SK-N-SH (cell line): ENCODE results near the gene DNAH6. TPM values are rescaled to one million over a fixed set of nuclear protein-coding genes. Genes with fewer than 3 reads are reported as not detected.

Experiments
- CTCF ChIA-PET: fragments of 300-600, 350-600 bp; formaldehyde crosslinking; extraction: SDS; loops from one replicate; lab custom pipeline; 2021; lab: Yijun Ruan, JAX
- POLR2A ChIA-PET: fragments of 350-600 bp; sonication (Branson Sonifier 250); formaldehyde crosslinking; extraction: SDS; loops from one replicate; lab custom pipeline; 2020; ENCODE audit warnings: antibody characterized with exemption, inconsistent platforms; lab: Yijun Ruan, JAX
- DNase-seq: peaks from one replicate; pipeline ENCODE4 v3.0.0; 2012
- H2AFZ ChIP-seq: fragments of 200-600 bp; sonication (generic); 2 replicates; pipeline ENCODE4 v1.8.1; 2016; ENCODE audit warnings: antibody characterized with exemption, mild to moderate bottlenecking, low read depth
- H3F3A ChIP-seq: fragments of 200-600 bp; sonication (generic); replicated peaks from 2 replicates; pipeline ENCODE3; 2016; ENCODE audit warnings: antibody characterized with exemption, mild to moderate bottlenecking; ENCODE audit not compliant: insufficient read depth
- H3K27ac ChIP-seq, 2 experiments: fragments of 200-500 bp in 1 of 2; fragments of 200-600 bp in 1 of 2; sonication (Bioruptor generic) in 1 of 2; sonication (generic), shearing (Covaris generic) in 1 of 2; 2 replicates each; pipeline versions ENCODE4 v1.5.1 to v1.6.1; 2014 to 2016; ENCODE audit warnings: low read depth in 2 of 2, inconsistent platforms in 1 of 2, low read length in 1 of 2, mild to moderate bottlenecking in 1 of 2, mixed read lengths in 1 of 2
- H3K27me3 ChIP-seq: fragments of 200-600 bp; sonication (generic), shearing (Covaris generic); 2 replicates; pipeline ENCODE4 v1.6.1; 2016; ENCODE audit warnings: mixed run types; ENCODE audit not compliant: insufficient read depth
- H3K36me3 ChIP-seq, 2 experiments: fragments of 200-500 bp in 1 of 2; fragments of 200-600 bp in 1 of 2; sonication (Bioruptor generic) in 1 of 2; sonication (generic) in 1 of 2; replicated peaks in 1 of 2; 2 replicates each; pipeline versions ENCODE3 to v1.5.1; 2014 to 2016; ENCODE audit warnings: low read length in 1 of 2, mild to moderate bottlenecking in 1 of 2; ENCODE audit not compliant: insufficient read depth in 2 of 2, control insufficient read depth in 1 of 2
- H3K4me1 ChIP-seq, 2 experiments: fragments of 200-500 bp in 1 of 2; fragments of 200-600 bp in 1 of 2; sonication (Bioruptor generic) in 1 of 2; sonication (generic), shearing (Covaris generic) in 1 of 2; 2 replicates each; pipeline versions ENCODE4 v1.5.1 to v1.6.1; 2014 to 2016; ENCODE audit warnings: low read depth in 1 of 2, low read length in 1 of 2, mixed run types in 1 of 2; ENCODE audit not compliant: insufficient read depth in 2 of 2, control insufficient read depth in 1 of 2
- H3K4me2 ChIP-seq: fragments of 200-600 bp; sonication (generic), shearing (Covaris generic); 2 replicates; pipeline ENCODE4 v1.6.1; 2017; ENCODE audit warnings: mixed run types
- H3K4me3 ChIP-seq, 2 experiments: fragments of 200-500 bp in 1 of 2; fragments of 200-600 bp in 1 of 2; sonication (Bioruptor generic) in 1 of 2; sonication (generic), shearing (Covaris generic) in 1 of 2; 2 replicates each; pipeline versions ENCODE4 v1.5.1 to v1.8.1; 2014 to 2016; ENCODE audit warnings: low read depth in 2 of 2, inconsistent platforms in 1 of 2, low read length in 1 of 2, mild to moderate bottlenecking in 1 of 2, mixed read lengths in 1 of 2, moderate library complexity in 1 of 2
- H3K79me2 ChIP-seq: fragments of 200-600 bp; sonication (generic); 2 replicates; pipeline ENCODE4 v1.8.1; 2017; ENCODE audit warnings: mild to moderate bottlenecking; ENCODE audit not compliant: insufficient read depth
- H3K9ac ChIP-seq: fragments of 200-600 bp; sonication (generic); 2 replicates; pipeline ENCODE4 v1.6.1; 2017; ENCODE audit warnings: mixed run types
- H3K9me2 ChIP-seq: fragments of 200-600 bp; sonication (generic); 2 replicates; pipeline ENCODE4 v1.6.1; 2017; ENCODE audit warnings: mixed run types
- H3K9me3 ChIP-seq: fragments of 200-600 bp; sonication (generic); 2 replicates; pipeline ENCODE4 v1.6.1; 2017; ENCODE audit warnings: mixed run types, mild to moderate bottlenecking, moderate library complexity
- H4K20me1 ChIP-seq: fragments of 200-600 bp; sonication (generic); 2 replicates; pipeline ENCODE4 v1.6.1; 2017; ENCODE audit warnings: mild to moderate bottlenecking, mixed run types; ENCODE audit not compliant: insufficient read depth
- CHD2 ChIP-seq: fragments of 150-350 bp; IDR thresholded peaks from 2 replicates; pipeline ENCODE4 v1.6.1; 2018; ENCODE audit warnings: low read length; ENCODE audit not compliant: partially characterized antibody
- EP300 ChIP-seq, 2 experiments: IDR thresholded peaks; 2 replicates each; pipeline versions ENCODE4 v1.4.0 to v1.6.1; 2012; ENCODE audit warnings: borderline replicate concordance in 1 of 2, low read depth in 1 of 2, low read length in 1 of 2
- FOSL2 ChIP-seq: IDR thresholded peaks from 2 replicates; pipeline ENCODE4 v1.4.0; 2012; ENCODE audit warnings: low read depth, mild to moderate bottlenecking, moderate library complexity, borderline replicate concordance
- FOXJ3 ChIP-seq: sonication (generic); formaldehyde crosslinking; IDR thresholded peaks from 2 replicates; pipeline ENCODE4 v1.5.1; 2020; ENCODE audit warnings: mild to moderate bottlenecking, missing genetic modification reagents
- FOXM1 ChIP-seq: IDR thresholded peaks from 2 replicates; pipeline ENCODE4 v1.4.0; 2012; ENCODE audit warnings: low read depth, mild to moderate bottlenecking
- JUND ChIP-seq: IDR thresholded peaks from 2 replicates; pipeline ENCODE4 v1.4.0; 2012
- MEF2A ChIP-seq: IDR thresholded peaks from 2 replicates; pipeline ENCODE4 v1.4.0; 2012; ENCODE audit warnings: low read depth, borderline replicate concordance
- NFIC ChIP-seq: IDR thresholded peaks from 2 replicates; pipeline ENCODE4 v1.4.0; 2012; ENCODE audit warnings: borderline replicate concordance
- NRF1 ChIP-seq: IDR thresholded peaks from 2 replicates; pipeline ENCODE4 v1.6.1; 2012; ENCODE audit warnings: low read depth, mild to moderate bottlenecking, low read length
- PBX3 ChIP-seq: IDR thresholded peaks from 2 replicates; pipeline ENCODE4; 2012
- RAD21 ChIP-seq: IDR thresholded peaks from 2 replicates; pipeline ENCODE4 v1.6.1; 2012; ENCODE audit warnings: mild to moderate bottlenecking, low read length
- SIN3A ChIP-seq: IDR thresholded peaks from 2 replicates; pipeline ENCODE4 v1.6.1; 2012; ENCODE audit warnings: low read depth, mild to moderate bottlenecking, low read length, moderate library complexity, borderline replicate concordance
- TAF1 ChIP-seq: IDR thresholded peaks from 2 replicates; pipeline ENCODE4 v1.6.1; 2012; ENCODE audit warnings: low read depth, mild to moderate bottlenecking, low read length, moderate library complexity, borderline replicate concordance
- TCF12 ChIP-seq: IDR thresholded peaks from 2 replicates; pipeline ENCODE4 v1.4.0; 2012
- USF1 ChIP-seq: IDR thresholded peaks from 2 replicates; pipeline ENCODE4 v1.4.0; 2012; ENCODE audit warnings: low read depth, borderline replicate concordance
- WGBS: methylation state at CpG from one replicate; pipeline ENCODE4 v1.1.6; 2017; ENCODE audit warnings: low lambda C conversion rate; 5-methylcytosine and 5-hydroxymethylcytosine counted together
- polyA plus RNA-seq, 3 experiments: library from polyadenylated mRNA; depleted of rRNA; stranded (reverse); fragments of >200 nt; gene quantifications; 2 replicates each; pipeline ENCODE4 v1.2.3, GENCODE V29; 2012
- TF ChIP-seq, protein P1 (sequence below): fragments of 200-600 bp; sonication (generic); IDR thresholded peaks from 2 replicates; pipeline ENCODE4 v1.6.1; 2017; ENCODE audit warnings: antibody characterized with exemption, mild to moderate bottlenecking, moderate library complexity
- TF ChIP-seq, protein P2 (sequence below): fragments of 150-350 bp; IDR thresholded peaks from 2 replicates; pipeline ENCODE4 v1.6.1; 2016; ENCODE audit warnings: mild to moderate bottlenecking, low read depth, low read length
- TF ChIP-seq, protein P3 (sequence below): IDR thresholded peaks from 2 replicates; pipeline ENCODE4 v1.4.0; 2012; ENCODE audit warnings: low read depth, borderline replicate concordance

The DNAH6 gene
- polyA plus RNA-seq, 1 of the 3 experiments (the other 2 are of a cell fraction): 0.03 TPM

GRCh38 chr2:84628486-84628885 lies 112.2 kb downstream of the DNAH6 start:
- Histone ChIP-seq H3K36me3 (no peaks in the 10 kb centered on the region), H3K27ac (no peak overlapping the region), H3K9me2 (no peaks in the 10 kb centered on the region), H3F3A (no peaks in the 10 kb centered on the region), H3K27me3 (no peaks in the 10 kb centered on the region), H3K9me3 (no peaks in the 10 kb centered on the region), H3K79me2 (no peaks in the 10 kb centered on the region), H3K4me1 (no peaks in the 10 kb centered on the region), H3K9ac (no peak overlapping the region), H4K20me1 (no peaks in the 10 kb centered on the region), H3K4me2 (no peak overlapping the region), H2AFZ (no peak overlapping the region), H3K4me3 (no peak overlapping the region)
- 6% methylated on average over 2 of the region's 2 CpGs for WGBS
- ChIA-PET CTCF (interaction anchor here (1.0 kb wide), 1 partner anchor 131 kb away, joined by 4 read pairs; no protein-coding TSS in a partner anchor), POLR2A (no interaction called here)
- no peak for DNase-seq
- TF ChIP-seq SIN3A (no peak), NFIC (no peak), TCF12 (no peak), CHD2 (no peak), NRF1 (no peak), MEF2A (no peak), FOSL2 (no peak), FOXJ3 (CRISPR knock-in tag) (no peak), TAF1 (no peak), PBX3 (no peak), USF1 (no peak), JUND (no peak), RAD21 (no peak), EP300 (IDR thresholded peaks at IDR 0.05; ENCODE audit: borderline replicate concordance in 1 of 2, low read depth in 1 of 2, low read length in 1 of 2) (no peak), FOXM1 (no peak)
- TF ChIP-seq, protein P1, sequence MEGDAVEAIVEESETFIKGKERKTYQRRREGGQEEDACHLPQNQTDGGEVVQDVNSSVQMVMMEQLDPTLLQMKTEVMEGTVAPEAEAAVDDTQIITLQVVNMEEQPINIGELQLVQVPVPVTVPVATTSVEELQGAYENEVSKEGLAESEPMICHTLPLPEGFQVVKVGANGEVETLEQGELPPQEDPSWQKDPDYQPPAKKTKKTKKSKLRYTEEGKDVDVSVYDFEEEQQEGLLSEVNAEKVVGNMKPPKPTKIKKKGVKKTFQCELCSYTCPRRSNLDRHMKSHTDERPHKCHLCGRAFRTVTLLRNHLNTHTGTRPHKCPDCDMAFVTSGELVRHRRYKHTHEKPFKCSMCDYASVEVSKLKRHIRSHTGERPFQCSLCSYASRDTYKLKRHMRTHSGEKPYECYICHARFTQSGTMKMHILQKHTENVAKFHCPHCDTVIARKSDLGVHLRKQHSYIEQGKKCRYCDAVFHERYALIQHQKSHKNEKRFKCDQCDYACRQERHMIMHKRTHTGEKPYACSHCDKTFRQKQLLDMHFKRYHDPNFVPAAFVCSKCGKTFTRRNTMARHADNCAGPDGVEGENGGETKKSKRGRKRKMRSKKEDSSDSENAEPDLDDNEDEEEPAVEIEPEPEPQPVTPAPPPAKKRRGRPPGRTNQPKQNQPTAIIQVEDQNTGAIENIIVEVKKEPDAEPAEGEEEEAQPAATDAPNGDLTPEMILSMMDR: no peak
- TF ChIP-seq, protein P2, sequence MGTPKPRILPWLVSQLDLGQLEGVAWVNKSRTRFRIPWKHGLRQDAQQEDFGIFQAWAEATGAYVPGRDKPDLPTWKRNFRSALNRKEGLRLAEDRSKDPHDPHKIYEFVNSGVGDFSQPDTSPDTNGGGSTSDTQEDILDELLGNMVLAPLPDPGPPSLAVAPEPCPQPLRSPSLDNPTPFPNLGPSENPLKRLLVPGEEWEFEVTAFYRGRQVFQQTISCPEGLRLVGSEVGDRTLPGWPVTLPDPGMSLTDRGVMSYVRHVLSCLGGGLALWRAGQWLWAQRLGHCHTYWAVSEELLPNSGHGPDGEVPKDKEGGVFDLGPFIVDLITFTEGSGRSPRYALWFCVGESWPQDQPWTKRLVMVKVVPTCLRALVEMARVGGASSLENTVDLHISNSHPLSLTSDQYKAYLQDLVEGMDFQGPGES: no peak
- TF ChIP-seq, protein P3, sequence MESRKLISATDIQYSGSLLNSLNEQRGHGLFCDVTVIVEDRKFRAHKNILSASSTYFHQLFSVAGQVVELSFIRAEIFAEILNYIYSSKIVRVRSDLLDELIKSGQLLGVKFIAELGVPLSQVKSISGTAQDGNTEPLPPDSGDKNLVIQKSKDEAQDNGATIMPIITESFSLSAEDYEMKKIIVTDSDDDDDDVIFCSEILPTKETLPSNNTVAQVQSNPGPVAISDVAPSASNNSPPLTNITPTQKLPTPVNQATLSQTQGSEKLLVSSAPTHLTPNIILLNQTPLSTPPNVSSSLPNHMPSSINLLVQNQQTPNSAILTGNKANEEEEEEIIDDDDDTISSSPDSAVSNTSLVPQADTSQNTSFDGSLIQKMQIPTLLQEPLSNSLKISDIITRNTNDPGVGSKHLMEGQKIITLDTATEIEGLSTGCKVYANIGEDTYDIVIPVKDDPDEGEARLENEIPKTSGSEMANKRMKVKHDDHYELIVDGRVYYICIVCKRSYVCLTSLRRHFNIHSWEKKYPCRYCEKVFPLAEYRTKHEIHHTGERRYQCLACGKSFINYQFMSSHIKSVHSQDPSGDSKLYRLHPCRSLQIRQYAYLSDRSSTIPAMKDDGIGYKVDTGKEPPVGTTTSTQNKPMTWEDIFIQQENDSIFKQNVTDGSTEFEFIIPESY: no peak
